SK-N-SH (cell line): ENCODE data around the gene TWNK.

Experiments
- CTCF ChIP-seq: fragments of 200-600 bp; sonication (generic); IDR thresholded peaks from 2 replicates; pipeline ENCODE4 v1.6.1; 2017; ENCODE audit warnings: antibody characterized with exemption, mild to moderate bottlenecking, moderate library complexity
- EP300 ChIP-seq, 2 experiments: IDR thresholded peaks; 2 replicates each; pipeline versions ENCODE4 v1.4.0 to v1.6.1; 2012; ENCODE audit warnings: borderline replicate concordance in 1 of 2, low read depth in 1 of 2, low read length in 1 of 2
- EZH2phosphoT487 ChIP-seq: fragments of 200-600 bp; sonication (generic); IDR thresholded peaks from 2 replicates; pipeline ENCODE4 v1.6.1; 2017; ENCODE audit warnings: low read depth, mixed run types, mild to moderate bottlenecking, antibody characterized with exemption, moderate library complexity, borderline replicate concordance
- JUND ChIP-seq: IDR thresholded peaks from 2 replicates; pipeline ENCODE4 v1.4.0; 2012
- MAX ChIP-seq: IDR thresholded peaks from 2 replicates; pipeline ENCODE4 v1.4.0; 2012; ENCODE audit warnings: low read depth
- NRF1 ChIP-seq: IDR thresholded peaks from 2 replicates; pipeline ENCODE4 v1.6.1; 2012; ENCODE audit warnings: low read depth, mild to moderate bottlenecking, low read length
- RFX5 ChIP-seq: IDR thresholded peaks from 2 replicates; pipeline ENCODE4 v1.6.1; 2012; ENCODE audit warnings: mild to moderate bottlenecking, improper control_type of control experiment, low read length
- SMC3 ChIP-seq: IDR thresholded peaks from 2 replicates; pipeline ENCODE4 v1.6.1; 2012; ENCODE audit warnings: low read depth, low read length, improper control_type of control experiment
- TAF1 ChIP-seq: IDR thresholded peaks from 2 replicates; pipeline ENCODE4 v1.6.1; 2012; ENCODE audit warnings: low read depth, mild to moderate bottlenecking, low read length, moderate library complexity, borderline replicate concordance
- TCF12 ChIP-seq: IDR thresholded peaks from 2 replicates; pipeline ENCODE4 v1.4.0; 2012
- USF2 ChIP-seq: fragments of 150-350 bp; IDR thresholded peaks from 2 replicates; pipeline ENCODE4 v1.6.1; 2017; ENCODE audit warnings: antibody characterized with exemption, low read length, low read depth, borderline replicate concordance

GRCh38 chr10:100942229-100942628 lies 45.1 kb upstream of the TWNK start:
- TF ChIP-seq MAX: no peak
- TF ChIP-seq CTCF: no peak
- TF ChIP-seq EZH2phosphoT487: no peak
- no peak for TF ChIP-seq JUND
- TF ChIP-seq SMC3: no peak
- TF ChIP-seq NRF1: no peak
- TF ChIP-seq TAF1: no peak
- no peak for TF ChIP-seq TCF12
- TF ChIP-seq RFX5: no peak
- no peak for TF ChIP-seq USF2
- TF ChIP-seq EP300 (IDR thresholded peaks at IDR 0.05; ENCODE audit: borderline replicate concordance in 1 of 2, low read depth in 1 of 2, low read length in 1 of 2): no peak
